K562 (cell line): ENCODE measurements around the gene AHCYL2. TPM values are rescaled to one million over a fixed set of nuclear protein-coding genes. Genes with fewer than 3 reads are reported as not detected.
"Not testable (repeated sequence)": the region's sequence is repeated elsewhere in the genome, so short reads cannot be mapped to it uniquely, and the experiment has no call there.

Source experiments
- ATAC-seq: fragments of 200-7000 bp; cut with Tn5 transposase; 3 replicates; pipeline ENCODE4 v1.9.1; 2020; ENCODE audit warnings: moderate library complexity
- BruUV-seq: library from RNA; stranded (reverse); fragments of 400-500 nt; replicated peaks from 2 replicates; lab custom pipeline; 2021; lab: Mats Ljungman, UMichigan
- CTCF ChIA-PET: fragments of 300-600 bp; formaldehyde crosslinking; extraction: SDS; loops from one replicate; lab custom pipeline; 2021; ENCODE audit warnings: low intra/inter-chr PET ratio; lab: Yijun Ruan, JAX
- POLR2A ChIA-PET: fragments of 300-600, 350-650 bp; sonication (Branson Sonifier 250); formaldehyde crosslinking; extraction: SDS; loops from one replicate; lab custom pipeline; 2021; ENCODE audit warnings: antibody characterized with exemption, inconsistent platforms; lab: Yijun Ruan, JAX
- DNase-seq, 4 experiments: peaks; one replicate each; pipeline versions ENCODE4 v3.0.0 to v3.0.0-alpha.2; 2011 to 2018; ENCODE audit warnings: low spot score in 3 of 4, mixed read lengths in 3 of 4; ENCODE audit errors: extremely low read depth in 1 of 4
- FAIRE-seq: peaks from 2 replicates; lab custom pipeline; 2011; peaks lifted over from hg19 to GRCh38; lab: Jason Lieb, UNC
- H2AFZ ChIP-seq: 2 replicates; pipeline ENCODE4 v1.6.0; 2011; ENCODE audit warnings: low read depth, low read length, control low read depth, inconsistent platforms
- H3K27ac ChIP-seq: fragments of 200-600 bp; 3 replicates; pipeline ENCODE4 v1.8.0; 2011; ENCODE audit warnings: low read depth, mild to moderate bottlenecking, control low read depth, inconsistent platforms, low read length, moderate library complexity, mixed read lengths; ENCODE audit errors: extremely low read depth
- H3K27me3 ChIP-seq, 2 experiments: fragments of 300-600 bp in 1 of 2; 2 replicates in 1 of 2; 3 replicates in 1 of 2; pipeline versions ENCODE4 v1.6.0 to v1.8.0; 2011; ENCODE audit warnings: inconsistent platforms in 2 of 2, low read length in 2 of 2, mild to moderate bottlenecking in 1 of 2, mixed read lengths in 1 of 2, moderate library complexity in 1 of 2; ENCODE audit not compliant: control insufficient read depth in 2 of 2, insufficient read depth in 2 of 2
- H3K36me3 ChIP-seq: fragments of 300-600 bp; 3 replicates; pipeline ENCODE4 v1.8.0; 2011; ENCODE audit warnings: mild to moderate bottlenecking, low read length, inconsistent platforms; ENCODE audit not compliant: control insufficient read depth, insufficient read depth
- H3K4me1 ChIP-seq, 2 experiments: fragments of 200-600 bp in 1 of 2; replicated peaks in 1 of 2; 2 replicates in 1 of 2; 3 replicates in 1 of 2; pipeline versions ENCODE4 v1.5.1 to v1.8.0; 2011; ENCODE audit warnings: inconsistent platforms in 2 of 2, low read length in 2 of 2, mild to moderate bottlenecking in 1 of 2, mixed read lengths in 1 of 2, moderate library complexity in 1 of 2; ENCODE audit not compliant: control insufficient read depth in 2 of 2, insufficient read depth in 2 of 2
- H3K4me2 ChIP-seq: 2 replicates; pipeline ENCODE4 v1.6.1; 2011; ENCODE audit warnings: low read length, control low read depth, inconsistent platforms, mixed read lengths; ENCODE audit not compliant: insufficient read depth
- H3K4me3 ChIP-seq: fragments of 200-600 bp; sonication (generic), shearing (Covaris generic); 2 replicates; pipeline ENCODE4 v1.5.1; 2016; ENCODE audit warnings: control low read depth, inconsistent platforms
- H3K79me2 ChIP-seq: fragments of 200-600 bp; 3 replicates; pipeline ENCODE4 v1.8.0; 2011; ENCODE audit warnings: low read length, inconsistent platforms; ENCODE audit not compliant: control insufficient read depth, insufficient read depth
- H3K9ac ChIP-seq, 2 experiments: 2 replicates each; pipeline versions ENCODE4 v1.6.0 to v1.6.1; 2011; ENCODE audit warnings: low read depth in 2 of 2, low read length in 2 of 2, control low read depth in 1 of 2, inconsistent platforms in 1 of 2, mild to moderate bottlenecking in 1 of 2, mixed read lengths in 1 of 2; ENCODE audit not compliant: insufficient read depth in 1 of 2
- H3K9me1 ChIP-seq: one replicate; pipeline ENCODE4 v1.6.0; 2011; ENCODE audit warnings: inconsistent platforms, mild to moderate bottlenecking, low read length, moderate library complexity; ENCODE audit not compliant: control insufficient read depth, insufficient read depth
- H3K9me3 ChIP-seq: replicated peaks from 2 replicates; pipeline ENCODE4 v1.5.1; 2011; ENCODE audit warnings: low read depth, low read length, inconsistent platforms; ENCODE audit not compliant: control insufficient read depth, insufficient read depth
- H4K20me1 ChIP-seq: replicated peaks from 2 replicates; pipeline ENCODE4 v1.6.1; 2011; ENCODE audit warnings: low read length, inconsistent platforms, mixed read lengths; ENCODE audit not compliant: control insufficient read depth, insufficient read depth
- TCF3 ChIP-seq: sonication (generic); formaldehyde crosslinking; IDR thresholded peaks from 2 replicates; pipeline ENCODE4 v1.4.0; 2020; ENCODE audit warnings: mild to moderate bottlenecking, missing genetic modification reagents
- TOE1 ChIP-seq, 2 experiments: fragments of 450-650 bp in 1 of 2; sonication (generic) in 1 of 2; formaldehyde crosslinking in 1 of 2; IDR thresholded peaks; 2 replicates each; pipeline versions ENCODE4 v1.7.1 to v1.8.0; 2016 to 2022; ENCODE audit warnings: borderline replicate concordance in 2 of 2, mild to moderate bottlenecking in 2 of 2, antibody characterized with exemption in 1 of 2, inconsistent platforms in 1 of 2, low read depth in 1 of 2, missing genetic modification reagents in 1 of 2, moderate library complexity in 1 of 2
- ZNF212 ChIP-seq: fragments of 450-650 bp; formaldehyde crosslinking; IDR thresholded peaks from 2 replicates; pipeline ENCODE4 v1.4.0; 2020; ENCODE audit warnings: mild to moderate bottlenecking
- WGBS: fragments of 100-300 bp; shearing (Covaris generic); methylation state at CpG from one replicate; pipeline ENCODE4 v1.1.6; 2016; ENCODE audit warnings: low coverage, mixed read lengths; ENCODE audit not compliant: insufficient coverage; ENCODE audit errors: missing lambda C conversion rate; 5-methylcytosine and 5-hydroxymethylcytosine counted together
- in situ Hi-C: fragments of 300-500 bp; cut with MboI; formaldehyde crosslinking; loops from 4 replicates; pipeline ENCODE4 v1.15.0; 2018; ENCODE audit warnings: inconsistent platforms, mixed read lengths
- intact Hi-C: fragments of 100-400 bp; cut with micrococcal nuclease; formaldehyde crosslinking; loops from 2 replicates; pipeline ENCODE4 v1.14.2; 2022
- polyA plus RNA-seq, 8 experiments: library from polyadenylated mRNA; depleted of rRNA in 4 of 8; stranded (reverse) in 5 of 8; unstranded in 3 of 8; fragments of >200 nt; fragmentation: Nextera tagmentation in 2 of 8; fragmentation: Illumina TruSeq in 1 of 8; extraction: Ambion mirVana in 2 of 8; extraction: Trizol in 1 of 8; gene quantifications; 2 replicates each; pipeline versions ENCODE4 v1.2.1 to v1.2.3, GENCODE V29; 2011 to 2014; ENCODE audit warnings: inconsistent platforms in 1 of 8, missing spikeins in 1 of 8
- total RNA-seq, 7 experiments: library from RNA; depleted of rRNA in 6 of 7; stranded (reverse); fragments of >200 nt in 6 of 7; fragmentation: Illumina TruSeq in 2 of 7; extraction: Trizol in 2 of 7; gene quantifications; 2 replicates each; pipeline versions ENCODE4 v1.2.1 to v1.2.3, GENCODE V29; 2011 to 2021; ENCODE audit warnings: low replicate concordance in 1 of 7
- TF ChIP-seq, protein P1 (sequence below): IDR thresholded peaks from 2 replicates; pipeline ENCODE4 v1.6.1; 2012; ENCODE audit warnings: low read depth, low read length, improper control_type of control experiment, borderline replicate concordance

Gene AHCYL2
- total and polyA plus RNA-seq, 9 of the 15 experiments (the other 6 are each of a cell fraction or from before 2014, with no cell fraction given) = 0.93 to 10.5 (median 5.2) TPM

DNA sequence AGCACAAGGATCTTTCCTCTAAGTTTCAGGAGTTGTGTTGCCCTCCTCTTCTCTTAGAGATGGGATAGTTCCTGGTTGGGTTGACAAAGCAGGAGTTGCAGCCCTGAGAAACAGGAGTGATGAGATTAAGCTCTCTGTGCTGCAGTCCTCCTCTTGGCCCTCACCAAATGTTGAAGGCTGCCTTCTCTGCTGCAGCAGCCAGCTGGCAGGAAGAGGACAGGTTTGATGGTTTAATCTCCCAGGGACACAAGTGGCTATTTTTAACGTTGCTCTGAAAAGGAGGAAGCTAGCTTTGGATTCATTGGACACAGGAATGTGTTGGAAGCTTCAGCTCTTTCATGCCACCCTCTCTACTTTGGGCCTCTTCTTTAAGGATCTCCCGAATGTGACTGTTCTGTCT is 218.8 kb downstream of the AHCYL2 start:
- TF ChIP-seq ZNF212 (CRISPR knock-in tag) = no peak
- no peak for TF ChIP-seq TOE1 (IDR thresholded peaks at IDR 0.05; ENCODE audit: borderline replicate concordance)
- 0 out of 2 replicates have a peak, but pooled peaks have one; percentile 28 for TF ChIP-seq TOE1 (CRISPR knock-in tag; IDR thresholded peaks at IDR 0.05; ENCODE audit: borderline replicate concordance, low read depth)
- TF ChIP-seq, protein P1, sequence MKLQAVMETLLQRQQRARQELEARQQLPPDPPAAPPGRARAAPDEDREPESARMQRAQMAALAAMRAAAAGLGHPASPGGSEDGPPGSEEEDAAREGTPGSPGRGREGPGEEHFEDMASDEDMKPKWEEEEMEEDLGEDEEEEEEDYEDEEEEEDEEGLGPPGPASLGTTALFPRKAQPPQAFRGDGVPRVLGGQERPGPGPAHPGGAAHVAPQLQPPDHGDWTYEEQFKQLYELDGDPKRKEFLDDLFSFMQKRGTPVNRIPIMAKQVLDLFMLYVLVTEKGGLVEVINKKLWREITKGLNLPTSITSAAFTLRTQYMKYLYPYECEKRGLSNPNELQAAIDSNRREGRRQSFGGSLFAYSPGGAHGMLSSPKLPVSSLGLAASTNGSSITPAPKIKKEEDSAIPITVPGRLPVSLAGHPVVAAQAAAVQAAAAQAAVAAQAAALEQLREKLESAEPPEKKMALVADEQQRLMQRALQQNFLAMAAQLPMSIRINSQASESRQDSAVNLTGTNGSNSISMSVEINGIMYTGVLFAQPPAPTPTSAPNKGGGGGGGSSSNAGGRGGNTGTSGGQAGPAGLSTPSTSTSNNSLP = no peak
- peak; percentile 56 for TF ChIP-seq TCF3 (CRISPR knock-in tag)
- no peak for ATAC-seq
- Histone ChIP-seq H3K9me3 (no peaks in the 10 kb centered on the region), H3K4me1 (peaks cover 7 to 31% of the 10 kb centered on the region in 2 experiments), H3K27me3 (no peaks in the 10 kb centered on the region), H3K9me1 (no peaks in the 10 kb centered on the region), H3K9ac (peak overlapping the region in 1 of 2 experiments; percentile 9; a peak in 1 of 4 replicates), H3K36me3 (peaks cover 90% of the 10 kb centered on the region), H3K79me2 (peaks cover 36% of the 10 kb centered on the region), H4K20me1 (no peaks in the 10 kb centered on the region), H3K27ac (peak overlapping the region; percentile 0; the same call in 1 of the 3 replicates), H2AFZ (no peak overlapping the region), H3K4me2 (no peak overlapping the region), H3K4me3 (no peak overlapping the region)
- no peak for FAIRE-seq
- ChIA-PET POLR2A (interaction anchor here (0.6 to 1.9 kb wide), 5 partner anchors 8 to 969 kb away, joined by 3 to 8 read pairs (median 6); partner anchors contain the start of gene STRIP2), CTCF (no interaction called here)
- intact Hi-C loops = no loop called here
- in situ Hi-C loops = no loop called here
- no TSS peak for BruUV-seq
- 61% methylated on average over 2 of the region's 2 CpGs for WGBS
- DNase-seq = peak in 1 of 4 experiments; percentile 25

DNA sequence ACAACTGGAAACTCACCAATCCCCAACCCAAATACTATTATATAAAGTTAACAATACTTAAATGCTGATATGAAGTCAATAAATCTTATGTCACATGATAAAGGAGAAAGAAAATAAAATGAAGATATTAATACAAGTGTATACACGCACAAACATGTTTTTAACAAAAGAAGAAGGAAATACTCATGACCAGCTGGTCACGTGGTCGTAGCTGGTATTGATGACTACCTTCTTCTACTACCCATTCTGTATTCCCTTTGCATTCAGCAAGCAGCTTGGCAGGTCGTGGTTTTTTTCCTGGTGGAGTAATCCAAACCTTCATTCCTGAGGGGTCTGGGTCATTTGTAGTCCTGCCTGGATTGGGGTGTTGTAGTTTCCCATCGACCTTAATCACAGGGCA is 219.9 kb downstream of the AHCYL2 start:
- H3K27me3 ChIP-seq, FAIRE-seq, H2AFZ ChIP-seq, H3K4me3 ChIP-seq, H3K9me3 ChIP-seq, H3K9ac ChIP-seq, in situ Hi-C loops, H4K20me1 ChIP-seq, H3K27ac ChIP-seq, CTCF ChIA-PET, BruUV-seq, H3K9me1 ChIP-seq, intact Hi-C loops, H3K4me2 ChIP-seq, ATAC-seq, DNase-seq: not testable (repeated sequence)
- POLR2A ChIA-PET = interaction anchor here (1.7 to 1.9 kb wide), 2 partner anchors 9 to 26 kb away, joined by 4 to 6 read pairs; no protein-coding TSS in a partner anchor
- Histone ChIP-seq H3K36me3 (peaks cover 97% of the 10 kb centered on the region), H3K79me2 (peaks cover 30% of the 10 kb centered on the region), H3K4me1 (peaks cover 6 to 20% of the 10 kb centered on the region in 2 experiments)
- WGBS = 97% methylated on average over 5 of the region's 5 CpGs

DNA sequence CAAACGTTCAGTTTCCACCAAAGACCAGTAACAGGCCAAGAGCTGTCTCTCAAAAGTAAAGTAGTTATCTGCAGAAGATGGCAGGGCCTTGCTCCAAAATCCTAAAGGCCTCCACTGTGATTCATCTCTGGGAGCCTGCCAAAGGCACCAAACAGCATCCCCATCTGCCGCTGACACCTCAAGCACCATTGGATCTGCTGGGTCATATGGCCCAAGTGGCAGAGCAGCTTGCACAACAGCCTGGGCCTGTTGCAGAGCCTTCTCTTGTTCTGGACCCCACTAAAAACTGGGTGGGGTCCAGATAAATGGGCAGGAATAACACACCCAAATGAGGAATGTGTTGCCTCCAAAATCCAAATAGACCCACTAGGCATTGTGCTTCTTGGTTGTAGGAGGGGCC is 222.1 kb downstream of the AHCYL2 start:
- H2AFZ ChIP-seq, intact Hi-C loops, H3K27me3 ChIP-seq, CTCF ChIA-PET, H3K9ac ChIP-seq, H3K9me3 ChIP-seq, in situ Hi-C loops, FAIRE-seq, H3K4me2 ChIP-seq, ATAC-seq, DNase-seq, H3K27ac ChIP-seq, BruUV-seq, H3K4me1 ChIP-seq, H4K20me1 ChIP-seq, H3K4me3 ChIP-seq, H3K9me1 ChIP-seq: not testable (repeated sequence)
- POLR2A ChIA-PET = interaction anchor here (3.7 kb wide), 1 partner anchor 12 kb away, joined by 26 read pairs; the partner anchor contains the start of gene STRIP2
- WGBS = 18% methylated on average over 2 of the region's 2 CpGs
- Histone ChIP-seq H3K36me3 (peaks cover 95% of the 10 kb centered on the region), H3K79me2 (peaks cover 11% of the 10 kb centered on the region; the same call in 2 of the 3 replicates)
